ENCODE measurements around the gene ANGPTL7. TPM values are rescaled to one million over a fixed set of nuclear protein-coding genes. Genes with fewer than 3 reads are reported as not detected.

The ANGPTL7 gene
- polyA plus RNA-seq, 1 experiment, result not detected

GRCh38 chr1:11207898-11208611, 18.9 kb downstream of the ANGPTL7 start:
- TF ChIP-seq, protein P1, sequence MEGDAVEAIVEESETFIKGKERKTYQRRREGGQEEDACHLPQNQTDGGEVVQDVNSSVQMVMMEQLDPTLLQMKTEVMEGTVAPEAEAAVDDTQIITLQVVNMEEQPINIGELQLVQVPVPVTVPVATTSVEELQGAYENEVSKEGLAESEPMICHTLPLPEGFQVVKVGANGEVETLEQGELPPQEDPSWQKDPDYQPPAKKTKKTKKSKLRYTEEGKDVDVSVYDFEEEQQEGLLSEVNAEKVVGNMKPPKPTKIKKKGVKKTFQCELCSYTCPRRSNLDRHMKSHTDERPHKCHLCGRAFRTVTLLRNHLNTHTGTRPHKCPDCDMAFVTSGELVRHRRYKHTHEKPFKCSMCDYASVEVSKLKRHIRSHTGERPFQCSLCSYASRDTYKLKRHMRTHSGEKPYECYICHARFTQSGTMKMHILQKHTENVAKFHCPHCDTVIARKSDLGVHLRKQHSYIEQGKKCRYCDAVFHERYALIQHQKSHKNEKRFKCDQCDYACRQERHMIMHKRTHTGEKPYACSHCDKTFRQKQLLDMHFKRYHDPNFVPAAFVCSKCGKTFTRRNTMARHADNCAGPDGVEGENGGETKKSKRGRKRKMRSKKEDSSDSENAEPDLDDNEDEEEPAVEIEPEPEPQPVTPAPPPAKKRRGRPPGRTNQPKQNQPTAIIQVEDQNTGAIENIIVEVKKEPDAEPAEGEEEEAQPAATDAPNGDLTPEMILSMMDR (IDR thresholded peaks at IDR 0.05; ENCODE audit: low read depth, low read length), result no peak
- no peak for DNase-seq (ENCODE audit: low read depth, low spot score)
- no peak overlapping the region for H3K27ac ChIP-seq (ENCODE audit: low read depth, low read length)
- ChIA-PET POLR2A (no interaction called here), CTCF (interaction anchor here (0.6 to 2.7 kb wide), 3 partner anchors 34 to 206 kb away, joined by 3 to 10 read pairs (median 5); no protein-coding TSS in a partner anchor)
- H3K9me3 ChIP-seq (ENCODE audit: control insufficient read depth, insufficient read depth, low read length), result no peaks in the 10 kb centered on the region
- H3K27me3 ChIP-seq (ENCODE audit: control insufficient read depth, insufficient read depth, low read length), result no peaks in the 10 kb centered on the region
- H3K4me3 ChIP-seq (ENCODE audit: low read depth, low read length), result no peak overlapping the region

DNA sequence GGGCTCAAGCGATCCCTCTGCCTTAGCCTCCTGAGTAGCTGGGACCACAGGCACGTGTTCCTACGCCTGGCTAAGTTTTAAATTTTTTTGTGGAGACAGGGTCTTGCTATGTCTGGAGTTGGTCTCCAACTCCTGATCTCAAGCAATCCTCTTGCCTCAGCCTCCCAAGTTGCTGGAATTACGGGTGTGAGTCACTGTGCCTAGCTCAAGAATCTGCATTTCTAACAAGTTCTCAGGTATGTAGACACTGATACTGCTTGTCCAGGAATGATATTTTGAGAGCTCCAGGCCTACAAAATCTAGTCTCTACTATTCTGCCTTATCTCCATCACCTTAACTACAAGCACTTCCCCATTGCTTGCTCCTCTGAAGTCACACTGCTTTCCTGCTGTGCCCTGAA, 22.3 kb downstream of the ANGPTL7 start:
- ChIA-PET POLR2A (interaction anchor here (0.6 kb wide), 1 partner anchor 162 kb away, joined by 3 read pairs; no protein-coding TSS in a partner anchor), CTCF (interaction anchor here (0.6 to 1.5 kb wide), 5 partner anchors 10 to 889 kb away, joined by 3 to 10 read pairs (median 3); no protein-coding TSS in a partner anchor)
- no peaks in the 10 kb centered on the region for H3K27me3 ChIP-seq (ENCODE audit: control insufficient read depth, insufficient read depth, low read length)
- no peak overlapping the region for H3K4me3 ChIP-seq (ENCODE audit: low read depth, low read length)
- TF ChIP-seq, protein P1 (IDR thresholded peaks at IDR 0.05; ENCODE audit: low read depth, low read length), result no peak
- H3K9me3 ChIP-seq (ENCODE audit: control insufficient read depth, insufficient read depth, low read length), result no peaks in the 10 kb centered on the region
- DNase-seq (ENCODE audit: low read depth, low spot score), result no peak
- H3K27ac ChIP-seq (ENCODE audit: low read depth, low read length), result no peak overlapping the region

GRCh38 chr1:11211925-11212587, 22.9 kb downstream of the ANGPTL7 start:
- POLR2A ChIA-PET, result no interaction called here
- DNase-seq (ENCODE audit: low read depth, low spot score), result no peak
- Histone ChIP-seq H3K9me3 (ENCODE audit: control insufficient read depth, insufficient read depth, low read length) (no peaks in the 10 kb centered on the region), H3K27ac (ENCODE audit: low read depth, low read length) (no peak overlapping the region), H3K4me3 (ENCODE audit: low read depth, low read length) (no peak overlapping the region), H3K27me3 (ENCODE audit: control insufficient read depth, insufficient read depth, low read length) (no peaks in the 10 kb centered on the region)
- TF ChIP-seq, protein P1 (IDR thresholded peaks at IDR 0.05; ENCODE audit: low read depth, low read length), result no peak
- CTCF ChIA-PET, result interaction anchor here (1.0 to 1.5 kb wide), 3 partner anchors 30 to 175 kb away, joined by 3 to 10 read pairs (median 4); no protein-coding TSS in a partner anchor

DNA sequence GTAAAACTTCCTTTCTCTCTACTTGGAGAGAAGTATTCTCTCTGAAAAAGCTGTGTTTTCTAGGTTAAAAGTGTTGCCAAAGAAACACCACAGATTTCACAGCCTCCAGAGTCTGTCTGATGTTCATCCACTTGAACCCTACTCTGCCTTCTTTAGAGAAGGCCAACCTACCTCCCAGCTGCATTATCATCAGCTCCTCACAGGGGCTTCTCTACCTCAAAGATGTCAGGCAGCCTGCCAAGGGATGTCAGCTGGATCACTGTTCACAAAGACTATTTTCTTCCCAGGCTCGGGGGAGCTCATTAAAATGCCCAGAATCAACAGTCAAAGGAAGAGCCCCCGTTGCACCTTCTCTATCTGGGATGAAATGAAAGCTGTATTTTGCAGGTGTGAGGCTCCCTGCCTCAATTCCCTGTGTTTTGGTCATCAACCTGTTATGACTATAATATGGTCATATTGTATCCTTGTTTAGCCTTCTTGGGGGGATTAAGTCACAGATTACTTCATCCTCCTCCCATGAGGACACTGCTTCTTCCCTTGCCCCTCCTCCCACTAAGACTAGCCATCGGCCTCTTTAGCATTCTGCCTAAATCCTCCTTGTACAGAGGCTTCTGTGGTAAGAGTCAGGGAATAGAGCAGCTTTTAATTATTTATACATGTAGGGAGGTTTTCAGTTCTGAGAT, 25.7 kb downstream of the ANGPTL7 start:
- POLR2A ChIA-PET, result no interaction called here
- Histone ChIP-seq H3K27ac (ENCODE audit: low read depth, low read length) (no peak overlapping the region), H3K27me3 (ENCODE audit: control insufficient read depth, insufficient read depth, low read length) (no peaks in the 10 kb centered on the region), H3K4me3 (ENCODE audit: low read depth, low read length) (no peak overlapping the region), H3K9me3 (ENCODE audit: control insufficient read depth, insufficient read depth, low read length) (no peaks in the 10 kb centered on the region)
- CTCF ChIA-PET, result interaction anchor here (0.6 to 1.0 kb wide), 2 partner anchors 24 to 177 kb away, joined by 3 to 6 read pairs; no protein-coding TSS in a partner anchor
- TF ChIP-seq, protein P1 (IDR thresholded peaks at IDR 0.05; ENCODE audit: low read depth, low read length), result no peak
- no peak for DNase-seq (ENCODE audit: low read depth, low spot score)
